K562 (cell line): ENCODE data around the gene CAPN8. TPM values are rescaled to one million over a fixed set of nuclear protein-coding genes. Genes with fewer than 3 reads are reported as not detected.

ENCODE experiments used
- ADNP ChIP-seq: fragments of 200-800 bp; sonication (Bioruptor generic); IDR thresholded peaks from 2 replicates; pipeline ENCODE4 v1.6.1; 2016; ENCODE audit warnings: missing genetic modification characterization, missing compliant biosample characterization
- BHLHE40 ChIP-seq: IDR thresholded peaks from 2 replicates; pipeline ENCODE4 v1.6.1; 2011; ENCODE audit warnings: low read length, improper control_type of control experiment
- CBX3 ChIP-seq, 2 experiments: IDR thresholded peaks; 1 replicate in 1 of 2; 2 replicates in 1 of 2; pipeline ENCODE4 v1.6.1; 2012; ENCODE audit warnings: inconsistent platforms in 2 of 2, low read length in 2 of 2, borderline replicate concordance in 1 of 2, control low read depth in 1 of 2
- ELK3 ChIP-seq: fragments of 450-650 bp; formaldehyde crosslinking; IDR thresholded peaks from 2 replicates; pipeline ENCODE4 v1.4.0; 2020; ENCODE audit warnings: mild to moderate bottlenecking
- GABPB1 ChIP-seq: sonication (generic); formaldehyde crosslinking; IDR thresholded peaks from 2 replicates; pipeline ENCODE4 v1.8.0; 2022; ENCODE audit warnings: mild to moderate bottlenecking, missing genetic modification reagents
- MIER1 ChIP-seq: fragments of 450-650 bp; IDR thresholded peaks from 2 replicates; pipeline ENCODE4 v1.6.1; 2016; ENCODE audit warnings: antibody characterized with exemption, mild to moderate bottlenecking, low read depth
- MTA1 ChIP-seq: fragments of 450-650 bp; IDR thresholded peaks from 2 replicates; pipeline ENCODE4 v1.6.1; 2017; ENCODE audit warnings: borderline replicate concordance
- NCOA4 ChIP-seq: fragments of 450-650 bp; IDR thresholded peaks from 2 replicates; pipeline ENCODE4 v1.6.1; 2018; ENCODE audit warnings: mild to moderate bottlenecking; ENCODE audit not compliant: partially characterized antibody
- NFE2L1 ChIP-seq: fragments of 450-650 bp; IDR thresholded peaks from 2 replicates; pipeline ENCODE4 v1.6.1; 2016; ENCODE audit warnings: missing genetic modification characterization, low read depth, mild to moderate bottlenecking, missing compliant biosample characterization, moderate library complexity, borderline replicate concordance
- NR2F6 ChIP-seq: fragments of 450-650 bp; formaldehyde crosslinking; IDR thresholded peaks from 2 replicates; pipeline ENCODE4 v1.4.0; 2020; ENCODE audit warnings: mild to moderate bottlenecking
- PATZ1 ChIP-seq: fragments of 250-450 bp; sonication (Bioruptor Pico); IDR thresholded peaks from 2 replicates; pipeline ENCODE4 v1.5.0; 2020; ENCODE audit warnings: mild to moderate bottlenecking, borderline replicate concordance
- POLR2AphosphoS5 ChIP-seq: IDR thresholded peaks from 2 replicates; pipeline ENCODE4 v1.6.1; 2011; ENCODE audit warnings: mild to moderate bottlenecking, low read depth, low read length, moderate library complexity; ENCODE audit not compliant: control insufficient read depth, insufficient read depth
- PURB ChIP-seq: sonication (generic); formaldehyde crosslinking; IDR thresholded peaks from 2 replicates; pipeline ENCODE4 v1.9.0; 2021; ENCODE audit warnings: low read depth, mild to moderate bottlenecking, missing genetic modification reagents
- SAP30 ChIP-seq: fragments of 200-600 bp; sonication (generic); IDR thresholded peaks from 2 replicates; pipeline ENCODE4 v1.6.1; 2012; ENCODE audit warnings: borderline replicate concordance, low read depth, mild to moderate bottlenecking, moderate library complexity, low read length, control low read depth, inconsistent platforms; ENCODE audit not compliant: insufficient read depth, poor library complexity, severe bottlenecking
- SIX5 ChIP-seq, 2 experiments: IDR thresholded peaks; 2 replicates each; pipeline ENCODE4 v1.6.1; 2011; ENCODE audit warnings: low read length in 2 of 2, borderline replicate concordance in 1 of 2, low read depth in 1 of 2, mild to moderate bottlenecking in 1 of 2, moderate library complexity in 1 of 2; ENCODE audit not compliant: insufficient read depth in 1 of 2
- SRF ChIP-seq, 2 experiments: fragments of 250-450, 450-650 bp in 1 of 2; sonication (Bioruptor Pico) in 1 of 2; sonication (generic) in 1 of 2; formaldehyde crosslinking; IDR thresholded peaks; 2 replicates each; pipeline versions ENCODE4 v1.5.0 to v1.5.1; 2020 to 2022; ENCODE audit warnings: mild to moderate bottlenecking in 1 of 2, missing genetic modification reagents in 1 of 2
- YBX1 ChIP-seq: fragments of 450-650 bp; IDR thresholded peaks from 2 replicates; pipeline ENCODE4 v1.7.1; 2016; ENCODE audit warnings: mild to moderate bottlenecking
- ZC3H8 ChIP-seq: fragments of 450-650 bp; IDR thresholded peaks from 2 replicates; pipeline ENCODE4 v1.6.1; 2017
- ZNF583 ChIP-seq: fragments of 250-450 bp; sonication (Bioruptor Pico); IDR thresholded peaks from 2 replicates; pipeline ENCODE4 v1.4.0; 2020
- ZNF589 ChIP-seq: fragments of 200-800 bp; sonication (Bioruptor generic); IDR thresholded peaks from 2 replicates; pipeline ENCODE4 v1.6.1; 2016; ENCODE audit warnings: low read depth, missing genetic modification characterization, missing compliant biosample characterization
- polyA plus RNA-seq, 8 experiments: library from polyadenylated mRNA; depleted of rRNA in 4 of 8; stranded (reverse) in 5 of 8; unstranded in 3 of 8; fragments of >200 nt; fragmentation: Nextera tagmentation in 2 of 8; fragmentation: Illumina TruSeq in 1 of 8; extraction: Ambion mirVana in 2 of 8; extraction: Trizol in 1 of 8; gene quantifications; 2 replicates each; pipeline versions ENCODE4 v1.2.1 to v1.2.3, GENCODE V29; 2011 to 2014; ENCODE audit warnings: inconsistent platforms in 1 of 8, missing spikeins in 1 of 8
- total RNA-seq, 7 experiments: library from RNA; depleted of rRNA in 6 of 7; stranded (reverse); fragments of >200 nt in 6 of 7; fragmentation: Illumina TruSeq in 2 of 7; extraction: Trizol in 2 of 7; gene quantifications; 2 replicates each; pipeline versions ENCODE4 v1.2.1 to v1.2.3, GENCODE V29; 2011 to 2021; ENCODE audit warnings: low replicate concordance in 1 of 7

CAPN8 gene
- total and polyA plus RNA-seq, 9 of the 15 experiments (the other 6 are each of a cell fraction or from before 2014, with no cell fraction given): 0.06 TPM; not detected in 8

DNA sequence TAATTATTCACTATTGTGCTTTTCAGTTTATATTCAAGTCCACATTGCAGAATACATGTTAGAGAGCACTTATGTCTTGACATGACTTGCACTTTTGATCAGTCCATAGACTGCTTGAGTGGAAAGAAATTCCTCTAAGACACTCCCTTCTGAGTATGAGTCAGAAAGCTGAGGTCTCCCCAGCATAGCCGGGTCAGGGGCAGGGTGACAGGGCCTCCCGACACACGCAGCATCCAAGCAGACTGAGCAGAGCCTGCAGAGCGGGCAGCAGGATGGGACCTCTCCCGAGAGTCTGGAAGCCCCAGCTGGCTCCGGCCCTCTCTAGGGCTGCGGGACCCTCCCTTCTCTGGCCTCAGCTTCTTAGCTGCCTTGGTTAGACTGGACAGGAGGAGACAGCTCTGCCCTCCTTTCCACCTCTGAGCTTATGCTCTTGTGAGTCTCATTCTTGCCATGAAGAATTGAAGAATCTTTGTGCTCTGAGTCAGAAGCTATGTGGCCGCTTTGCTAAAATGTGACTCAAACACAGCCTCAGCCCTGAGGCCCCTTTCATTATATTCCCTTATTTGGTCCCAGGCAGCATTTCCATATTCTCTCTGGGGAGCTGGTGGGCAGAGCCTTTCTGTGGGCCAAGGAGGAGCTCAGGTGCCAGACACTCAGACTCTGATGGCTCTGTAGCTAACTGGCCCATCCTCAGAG, 35.6 kb upstream of the CAPN8 start (continued):
- TF ChIP-seq NFE2L1 (tag) (peak; percentile 95), GABPB1 (CRISPR knock-in tag) (no peak), BHLHE40 (0 out of 2 replicates have a peak, but pooled peaks have one; percentile 31), YBX1 (no peak), SAP30 (no peak), POLR2AphosphoS5 (0 out of 2 replicates have a peak, but pooled peaks have one; percentile 32), NR2F6 (CRISPR knock-in tag) (no peak), ZNF583 (no peak), CBX3 (IDR thresholded peaks at IDR 0.05; ENCODE audit: borderline replicate concordance in 1 of 2, low read length in 2 of 2) (0 out of 3 replicates have a peak, but pooled peaks of 1 of the 2 experiments have one; percentile 35), MTA1 (0 out of 2 replicates have a peak, but pooled peaks have one; percentile 23), SIX5 (IDR thresholded peaks at IDR 0.05; ENCODE audit: borderline replicate concordance in 1 of 2, insufficient read depth in 1 of 2, low read depth in 1 of 2, low read length in 2 of 2) (no peak), ZNF589 (CRISPR knock-in tag) (no peak), PURB (CRISPR knock-in tag) (no peak), SRF (CRISPR knock-in tag; IDR thresholded peaks at IDR 0.05) (peak in 1 of 2 experiments; percentile 75; a peak in 1 of 4 replicates), NCOA4 (no peak), ZC3H8 (no peak), ELK3 (CRISPR knock-in tag) (no peak), MIER1 (no peak), PATZ1 (CRISPR knock-in tag) (no peak), ADNP (tag) (no peak)
